Vagina (tissue), 2 donors: ENCODE measurements around the gene PPARA.

Source experiments
- POLR2A ChIP-seq, 2 donors: fragments of 450-650 bp; IDR thresholded peaks; one replicate each; pipeline ENCODE4 v1.6.1; 2017; ENCODE audit warnings: antibody characterized with exemption in 2 of 2, mild to moderate bottlenecking in 2 of 2, moderate library complexity in 2 of 2
- TF ChIP-seq, protein P1 (sequence below), 3 experiments: fragments of 450-650 bp in 2 of 3; fragments of 200-600 bp in 1 of 3; sonication (generic) in 1 of 3; IDR thresholded peaks; one replicate each; pipeline ENCODE4 v1.5.1; 2017 to 2019; ENCODE audit warnings: antibody characterized with exemption in 3 of 3, mild to moderate bottlenecking in 2 of 3, moderate library complexity in 2 of 3

DNA sequence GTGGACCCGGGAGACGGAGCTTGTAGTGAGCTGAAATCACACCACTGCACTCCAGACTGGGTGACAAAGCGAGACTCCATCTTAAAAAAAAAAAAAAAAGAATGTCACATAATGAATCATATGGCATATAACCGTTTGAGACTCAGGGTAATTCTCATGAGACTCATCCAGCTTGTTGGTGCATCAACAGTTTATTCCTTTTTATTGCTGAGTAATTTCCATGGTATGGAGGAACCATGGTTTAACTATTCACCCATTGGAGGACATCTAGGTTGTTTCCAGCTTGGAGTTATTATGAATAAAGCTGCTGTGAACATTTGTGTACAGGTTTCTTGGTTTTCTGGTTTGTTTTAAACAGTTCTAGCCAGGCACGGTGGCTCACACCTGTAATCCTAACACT lies 25.3 kb downstream of the PPARA start:
- TF ChIP-seq, protein P1, sequence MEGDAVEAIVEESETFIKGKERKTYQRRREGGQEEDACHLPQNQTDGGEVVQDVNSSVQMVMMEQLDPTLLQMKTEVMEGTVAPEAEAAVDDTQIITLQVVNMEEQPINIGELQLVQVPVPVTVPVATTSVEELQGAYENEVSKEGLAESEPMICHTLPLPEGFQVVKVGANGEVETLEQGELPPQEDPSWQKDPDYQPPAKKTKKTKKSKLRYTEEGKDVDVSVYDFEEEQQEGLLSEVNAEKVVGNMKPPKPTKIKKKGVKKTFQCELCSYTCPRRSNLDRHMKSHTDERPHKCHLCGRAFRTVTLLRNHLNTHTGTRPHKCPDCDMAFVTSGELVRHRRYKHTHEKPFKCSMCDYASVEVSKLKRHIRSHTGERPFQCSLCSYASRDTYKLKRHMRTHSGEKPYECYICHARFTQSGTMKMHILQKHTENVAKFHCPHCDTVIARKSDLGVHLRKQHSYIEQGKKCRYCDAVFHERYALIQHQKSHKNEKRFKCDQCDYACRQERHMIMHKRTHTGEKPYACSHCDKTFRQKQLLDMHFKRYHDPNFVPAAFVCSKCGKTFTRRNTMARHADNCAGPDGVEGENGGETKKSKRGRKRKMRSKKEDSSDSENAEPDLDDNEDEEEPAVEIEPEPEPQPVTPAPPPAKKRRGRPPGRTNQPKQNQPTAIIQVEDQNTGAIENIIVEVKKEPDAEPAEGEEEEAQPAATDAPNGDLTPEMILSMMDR (IDR thresholded peaks at IDR 0.05) = no peak
- no peak for TF ChIP-seq POLR2A (IDR thresholded peaks at IDR 0.05)
